Ureter (tissue), 1 donor: ENCODE measurements around the gene SLCO4A1. TPM values are rescaled to one million over a fixed set of nuclear protein-coding genes. Genes with fewer than 3 reads are reported as not detected.

Experiments used
- DNase-seq: peaks from one replicate; pipeline ENCODE4 v3.0.0-alpha.2; 2020; ENCODE audit warnings: low spot score
- total RNA-seq: library from RNA; stranded (reverse); gene quantifications from one replicate; pipeline ENCODE4 v1.2.4, GENCODE V29; 2023
- donor health status: DM: yes; HTN: yes; CAD: no.

The SLCO4A1 gene
- total RNA-seq, 1 donor from 2014 or later: 33.2 TPM

DNA sequence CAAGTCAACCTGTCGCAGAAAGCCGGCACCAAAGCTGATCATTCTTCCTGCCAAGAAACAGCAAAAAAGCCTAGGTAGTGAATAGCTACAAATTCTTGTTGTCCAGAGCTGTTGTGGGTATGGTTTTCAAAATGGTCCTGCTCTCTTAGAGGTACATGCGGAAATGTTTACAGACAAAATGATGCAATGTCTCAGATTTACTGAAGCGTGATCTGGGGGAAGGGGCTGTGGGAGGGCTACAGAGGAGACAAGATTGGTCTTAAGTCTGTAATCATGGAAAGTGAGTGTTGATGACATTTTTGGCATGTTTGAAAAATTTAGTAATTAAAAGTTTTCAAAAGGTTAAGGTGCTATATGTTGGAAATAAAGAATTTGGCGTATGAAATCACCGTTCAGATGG is 72.5 kb downstream of the SLCO4A1 start:
- DNase-seq: no peak

DNA sequence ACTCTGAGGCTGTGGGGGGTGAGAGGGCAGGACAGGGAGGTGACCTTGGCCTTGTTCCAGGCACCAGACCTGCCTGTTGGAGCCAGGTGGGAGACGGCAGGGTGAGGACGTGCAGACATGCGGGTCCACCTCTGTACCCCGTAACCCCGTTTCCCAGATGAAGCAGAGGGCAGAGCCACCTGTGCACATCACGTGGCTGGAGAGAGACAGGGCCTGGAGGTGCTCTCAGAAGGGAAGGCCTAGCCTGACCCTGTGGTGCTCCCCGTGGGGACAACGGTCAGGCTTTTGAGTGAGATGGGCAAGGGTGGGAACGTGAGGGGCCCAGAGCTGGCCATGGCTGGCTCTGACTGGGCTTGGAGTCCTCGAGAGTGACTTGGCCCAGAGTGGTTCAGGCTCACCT is 72.9 kb downstream of the SLCO4A1 start:
- DNase-seq: no peak

DNA sequence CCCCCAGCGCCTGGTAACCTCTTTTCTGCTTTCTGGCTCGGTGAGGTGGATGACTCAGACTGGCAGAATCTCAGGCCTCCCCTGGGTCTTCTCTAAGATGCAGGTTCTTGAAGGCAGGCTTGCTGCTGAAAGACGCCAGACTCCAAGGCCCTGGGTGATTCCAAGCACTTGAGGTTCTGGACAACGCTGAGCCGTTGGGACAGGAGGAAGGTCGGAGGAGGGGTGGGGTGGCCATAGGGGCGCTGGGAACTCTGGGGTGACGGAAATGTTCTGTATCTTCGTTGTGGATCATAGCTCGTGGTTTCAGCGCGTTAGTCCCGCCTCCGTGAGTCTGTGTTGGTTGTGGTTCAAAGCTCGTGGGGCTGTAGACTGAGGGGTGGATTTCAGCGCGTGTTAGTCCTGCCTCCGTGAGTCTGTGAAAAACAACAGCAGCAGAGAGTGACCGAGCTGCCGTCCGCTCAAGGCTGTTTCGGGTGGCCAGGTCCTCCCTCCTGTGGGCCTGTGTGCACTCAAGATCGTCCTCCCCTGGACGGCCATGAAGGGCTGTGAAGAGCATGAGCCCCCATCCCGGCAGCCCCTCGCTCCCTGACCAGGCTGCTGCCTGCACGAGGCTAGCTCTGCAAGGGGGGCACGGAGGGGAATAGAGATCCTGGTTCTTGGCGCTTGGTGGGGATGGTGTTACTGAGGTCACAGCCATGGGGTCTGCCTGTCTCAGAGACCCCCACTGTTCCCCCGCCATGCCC is 74.1 kb downstream of the SLCO4A1 start:
- no peak for DNase-seq

DNA sequence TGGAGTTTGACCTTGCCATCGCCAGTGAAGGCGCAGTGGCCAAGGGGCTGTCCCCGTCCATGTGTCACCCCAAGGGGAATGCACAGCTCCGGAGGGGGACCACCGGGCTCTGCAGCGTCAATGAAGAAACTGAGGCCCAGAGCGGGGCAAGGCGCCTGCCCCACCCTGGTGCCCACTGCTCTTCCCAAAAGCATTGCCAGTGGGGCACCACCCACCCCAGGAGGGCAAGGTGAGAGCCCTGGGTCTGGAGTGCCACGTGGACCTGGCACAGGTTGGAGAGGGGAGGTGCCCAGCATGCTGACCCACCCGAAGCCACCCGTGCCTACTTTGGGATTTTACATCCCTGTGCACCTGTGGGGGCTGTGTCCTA is 74.6 kb downstream of the SLCO4A1 start:
- no peak for DNase-seq

DNA sequence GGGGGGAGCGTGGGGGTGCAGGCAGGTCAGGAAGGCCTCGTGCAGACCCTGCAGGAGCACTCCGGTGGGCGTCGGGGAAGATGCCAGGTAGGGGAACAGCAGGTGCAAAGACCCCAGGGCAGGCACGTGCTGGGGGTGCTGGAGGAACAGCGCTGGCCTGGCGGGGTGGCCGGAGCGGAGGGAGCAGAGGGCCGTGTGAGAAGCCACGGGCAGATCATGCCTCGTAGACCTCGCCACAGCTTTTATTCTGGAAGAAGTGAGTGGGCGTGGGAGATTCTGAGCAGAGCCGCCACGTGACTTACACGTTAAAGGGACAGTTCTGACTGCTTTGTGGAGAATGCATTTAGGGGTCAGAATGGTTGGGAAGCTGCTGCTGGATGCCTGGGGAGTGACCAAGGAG is 75.6 kb downstream of the SLCO4A1 start:
- DNase-seq: no peak

DNA sequence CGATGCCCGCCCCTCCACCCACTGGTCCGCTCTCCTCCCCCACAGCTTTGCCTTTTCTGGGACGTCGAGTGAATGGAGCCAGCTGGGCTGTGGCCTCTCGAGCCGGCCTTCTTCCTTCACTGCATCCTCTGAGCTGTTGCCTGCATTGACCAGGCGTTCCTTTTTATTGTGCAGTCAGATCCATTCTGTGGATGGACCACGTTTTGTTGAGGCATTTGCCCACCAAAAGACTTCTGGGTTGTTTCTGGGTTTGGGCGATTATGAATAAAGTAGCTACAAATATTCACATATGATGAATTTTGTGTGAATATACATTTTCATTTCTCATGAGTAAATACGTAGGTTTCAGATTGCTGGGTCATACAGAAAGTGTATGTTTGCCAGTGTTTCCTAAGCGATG is 76.2 kb downstream of the SLCO4A1 start:
- no peak for DNase-seq

DNA sequence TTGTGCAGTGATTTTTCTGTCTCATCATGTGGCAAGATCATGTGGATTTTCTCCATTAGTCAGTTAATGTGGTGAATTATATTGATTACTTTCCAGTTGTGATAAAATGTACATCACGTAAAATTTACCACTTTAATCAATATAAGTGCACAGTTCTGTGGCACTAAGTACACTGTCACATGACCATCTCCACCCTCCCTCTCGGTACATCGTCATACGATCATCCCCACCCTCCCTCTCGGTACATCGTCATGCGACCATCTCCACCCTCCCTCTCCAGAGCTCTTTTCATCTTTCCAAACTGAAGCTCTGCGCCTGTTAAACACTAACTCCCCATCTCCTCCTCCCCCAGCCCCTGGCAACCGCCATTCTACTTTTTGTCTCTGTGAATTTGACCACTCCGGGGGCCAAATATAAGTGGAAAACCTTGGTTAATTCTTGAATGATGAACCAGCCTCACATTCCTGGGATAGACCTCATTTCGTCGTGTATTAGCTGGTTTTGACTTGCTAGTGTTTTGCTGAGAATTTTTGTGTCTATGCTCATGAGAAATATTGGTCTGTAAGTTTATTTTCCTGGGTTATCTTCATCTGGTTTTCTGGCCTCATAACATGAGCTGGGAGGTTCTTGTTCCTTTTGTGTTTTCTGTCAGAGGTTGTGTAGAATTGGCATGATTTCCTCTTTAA is 77.1 kb downstream of the SLCO4A1 start:
- DNase-seq: no peak

Other genes starting within 250 kb of the SLCO4A1 start
- 4.0 TPM for gene CABLES2, start 235.2 kb upstream of the SLCO4A1 start, total RNA-seq
- gene RBBP8NL, start 215.0 kb upstream of the SLCO4A1 start, total RNA-seq: 11.4 TPM
- 4.1 TPM for gene GATA5, start 166.5 kb upstream of the SLCO4A1 start, total RNA-seq
- gene NTSR1, start 66.3 kb downstream of the SLCO4A1 start, total RNA-seq: not detected
- gene MRGBP, start 154.0 kb downstream of the SLCO4A1 start, total RNA-seq: 6.3 TPM
- gene OGFR, start 162.3 kb downstream of the SLCO4A1 start, total RNA-seq: 42.0 TPM
- gene COL9A3, start 174.5 kb downstream of the SLCO4A1 start, total RNA-seq: 5.1 TPM
- 11.8 TPM for gene TCFL5, start 219.3 kb downstream of the SLCO4A1 start, total RNA-seq